ENCODE measurements around the gene LCN10.

The LCN10 gene

GRCh38 chr9:136728080-136728547, 14.6 kb downstream of the LCN10 start:
- peak overlapping the region; percentile 99 for H3K4me3 Mint-ChIP-seq
- peak; percentile 95 for DNase-seq
- H3K9me3 Mint-ChIP-seq: no peaks in the 10 kb centered on the region
- peaks cover 49% of the 10 kb centered on the region for H3K4me1 Mint-ChIP-seq
- H3K27ac Mint-ChIP-seq: peak overlapping the region; percentile 99
- peaks cover 3% of the 10 kb centered on the region for H3K27me3 Mint-ChIP-seq
- ATAC-seq: peak; percentile 58
- peaks cover 41% of the 10 kb centered on the region for H3K36me3 Mint-ChIP-seq (ENCODE audit: low read depth)

- peaks cover 40% of the 10 kb centered on the region for H3K36me3 Mint-ChIP-seq (ENCODE audit: low read depth)
- DNase-seq (peak; percentile 36), ATAC-seq (no peak)
- no peaks in the 10 kb centered on the region for H3K9me3 Mint-ChIP-seq
- H3K27ac Mint-ChIP-seq: peak overlapping the region; percentile 99
- peak overlapping the region; percentile 99 for H3K4me3 Mint-ChIP-seq
- peaks cover 40% of the 10 kb centered on the region for H3K4me1 Mint-ChIP-seq
- H3K27me3 Mint-ChIP-seq: peaks cover 3% of the 10 kb centered on the region
These were observed 16.0 kb downstream of the LCN10 start for GRCh38 chr9:136726631-136727191.

- peaks cover 38% of the 10 kb centered on the region for H3K4me1 Mint-ChIP-seq
- ATAC-seq (no peak), DNase-seq (no peak)
- peaks cover 43% of the 10 kb centered on the region for H3K36me3 Mint-ChIP-seq (ENCODE audit: low read depth)
- H3K27me3 Mint-ChIP-seq: peaks cover 3% of the 10 kb centered on the region
- peak overlapping the region; percentile 99 for H3K4me3 Mint-ChIP-seq
- H3K9me3 Mint-ChIP-seq: no peaks in the 10 kb centered on the region
- peak overlapping the region; percentile 99 for H3K27ac Mint-ChIP-seq
These were observed 16.6 kb downstream of the LCN10 start for GRCh38 chr9:136726118-136726517.

- no peak for DNase-seq
- H3K27me3 Mint-ChIP-seq: peaks cover 3% of the 10 kb centered on the region
These were observed 17.1 kb downstream of the LCN10 start for GRCh38 chr9:136725612-136726011.

GRCh38 chr9:136724772-136725171, 18.0 kb downstream of the LCN10 start:
- DNase-seq: no peak
- Mint-ChIP-seq H3K27ac (peak overlapping the region; percentile 66), H3K27me3 (peaks cover 3% of the 10 kb centered on the region), H3K9me3 (no peaks in the 10 kb centered on the region), H3K4me1 (peaks cover 37% of the 10 kb centered on the region), H3K4me3 (peak overlapping the region; percentile 99), H3K36me3 (ENCODE audit: low read depth) (peaks cover 45% of the 10 kb centered on the region)
- no peak for ATAC-seq

More at GRCh38 chr9:136725612-136726011, 17.1 kb downstream of the LCN10 start:
- Mint-ChIP-seq H3K27ac (peak overlapping the region; percentile 99), H3K4me3 (peak overlapping the region; percentile 99), H3K9me3 (no peaks in the 10 kb centered on the region), H3K36me3 (ENCODE audit: low read depth) (peaks cover 45% of the 10 kb centered on the region), H3K4me1 (peaks cover 38% of the 10 kb centered on the region)
- ATAC-seq: no peak

GRCh38 chr9:136723989-136724388, 18.8 kb downstream of the LCN10 start:
- DNase-seq (no peak), ATAC-seq (no peak)
- peaks cover 32% of the 10 kb centered on the region for H3K4me1 Mint-ChIP-seq
- peaks cover 45% of the 10 kb centered on the region for H3K36me3 Mint-ChIP-seq (ENCODE audit: low read depth)
- peak overlapping the region; percentile 63 for H3K4me3 Mint-ChIP-seq
- peak overlapping the region; percentile 66 for H3K27ac Mint-ChIP-seq
- H3K9me3 Mint-ChIP-seq: no peaks in the 10 kb centered on the region
- H3K27me3 Mint-ChIP-seq: peaks cover 3% of the 10 kb centered on the region

- Mint-ChIP-seq H3K4me3 (peak overlapping the region; percentile 63), H3K27ac (no peak overlapping the region), H3K36me3 (ENCODE audit: low read depth) (peaks cover 45% of the 10 kb centered on the region), H3K9me3 (no peaks in the 10 kb centered on the region), H3K27me3 (peaks cover 3% of the 10 kb centered on the region), H3K4me1 (peaks cover 32% of the 10 kb centered on the region)
- ATAC-seq (no peak), DNase-seq (no peak)
These were observed 19.3 kb downstream of the LCN10 start for GRCh38 chr9:136723362-136723976.

- H3K27me3 Mint-ChIP-seq: peaks cover 3% of the 10 kb centered on the region
- DNase-seq (peak; percentile 23), ATAC-seq (no peak)
- H3K27ac Mint-ChIP-seq: no peak overlapping the region
- peak overlapping the region; percentile 17 for H3K4me3 Mint-ChIP-seq
- H3K4me1 Mint-ChIP-seq: peaks cover 32% of the 10 kb centered on the region
- H3K36me3 Mint-ChIP-seq (ENCODE audit: low read depth): peaks cover 45% of the 10 kb centered on the region
- H3K9me3 Mint-ChIP-seq: no peaks in the 10 kb centered on the region
These were observed 19.8 kb downstream of the LCN10 start for GRCh38 chr9:136722969-136723356.

GRCh38 chr9:136722093-136722968, 20.4 kb downstream of the LCN10 start:
- DNase-seq (no peak), ATAC-seq (no peak)
- Mint-ChIP-seq H3K27me3 (peaks cover 3% of the 10 kb centered on the region), H3K27ac (no peak overlapping the region), H3K4me1 (peaks cover 30% of the 10 kb centered on the region), H3K4me3 (no peak overlapping the region), H3K9me3 (no peaks in the 10 kb centered on the region), H3K36me3 (ENCODE audit: low read depth) (peaks cover 41% of the 10 kb centered on the region)

- peaks cover 35% of the 10 kb centered on the region for H3K36me3 Mint-ChIP-seq (ENCODE audit: low read depth)
- DNase-seq (no peak), ATAC-seq (no peak)
- H3K4me3 Mint-ChIP-seq: no peak overlapping the region
- H3K27me3 Mint-ChIP-seq: no peaks in the 10 kb centered on the region
- no peak overlapping the region for H3K27ac Mint-ChIP-seq
- H3K4me1 Mint-ChIP-seq: peaks cover 25% of the 10 kb centered on the region
- H3K9me3 Mint-ChIP-seq: no peaks in the 10 kb centered on the region
These were observed 21.2 kb downstream of the LCN10 start for GRCh38 chr9:136721339-136722092.

- ATAC-seq: no peak
- no peak for DNase-seq
- Mint-ChIP-seq H3K36me3 (ENCODE audit: low read depth) (peaks cover 29% of the 10 kb centered on the region), H3K4me1 (peaks cover 20% of the 10 kb centered on the region), H3K4me3 (no peak overlapping the region), H3K27me3 (peaks cover 1% of the 10 kb centered on the region), H3K9me3 (no peaks in the 10 kb centered on the region), H3K27ac (no peak overlapping the region)
These were observed 21.8 kb downstream of the LCN10 start for GRCh38 chr9:136720898-136721338.

- H3K27ac Mint-ChIP-seq: no peak overlapping the region
- peaks cover 23% of the 10 kb centered on the region for H3K36me3 Mint-ChIP-seq (ENCODE audit: low read depth)
- peaks cover 15% of the 10 kb centered on the region for H3K4me1 Mint-ChIP-seq
- DNase-seq (no peak), ATAC-seq (no peak)
- peaks cover 6% of the 10 kb centered on the region for H3K27me3 Mint-ChIP-seq
- no peaks in the 10 kb centered on the region for H3K9me3 Mint-ChIP-seq
- no peak overlapping the region for H3K4me3 Mint-ChIP-seq
These were observed 22.4 kb downstream of the LCN10 start for GRCh38 chr9:136720251-136720897.

GRCh38 chr9:136719195-136719880, 23.4 kb downstream of the LCN10 start:
- DNase-seq (peak; percentile 39), ATAC-seq (peak; percentile 13)
- H3K4me3 Mint-ChIP-seq: no peak overlapping the region
- H3K36me3 Mint-ChIP-seq (ENCODE audit: low read depth): peaks cover 13% of the 10 kb centered on the region
- peaks cover 11% of the 10 kb centered on the region for H3K4me1 Mint-ChIP-seq
- no peaks in the 10 kb centered on the region for H3K9me3 Mint-ChIP-seq
- peaks cover 8% of the 10 kb centered on the region for H3K27me3 Mint-ChIP-seq
- no peak overlapping the region for H3K27ac Mint-ChIP-seq
